ENCODE results near the gene GPANK1.

DNA sequence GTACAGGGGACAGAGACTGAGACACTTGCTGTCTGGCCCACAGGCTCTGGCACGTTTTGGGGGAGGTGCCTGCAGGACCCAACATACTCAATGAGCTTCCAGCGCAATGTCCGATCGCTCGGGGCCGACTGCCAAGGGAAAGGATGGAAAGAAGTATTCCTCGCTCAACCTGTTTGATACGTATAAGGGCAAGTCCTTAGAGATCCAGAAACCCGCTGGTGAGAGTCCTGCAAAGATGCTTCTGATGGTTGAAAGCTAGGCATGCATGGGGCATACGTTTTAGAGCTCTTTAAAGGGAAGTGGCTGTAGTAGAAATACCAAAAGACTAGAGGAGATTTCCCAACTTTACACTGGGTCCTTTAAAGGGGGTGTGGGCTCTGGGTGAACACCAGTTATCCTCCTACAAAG lies 42.1 kb downstream of the GPANK1 start:
- TF ChIP-seq, protein P1, sequence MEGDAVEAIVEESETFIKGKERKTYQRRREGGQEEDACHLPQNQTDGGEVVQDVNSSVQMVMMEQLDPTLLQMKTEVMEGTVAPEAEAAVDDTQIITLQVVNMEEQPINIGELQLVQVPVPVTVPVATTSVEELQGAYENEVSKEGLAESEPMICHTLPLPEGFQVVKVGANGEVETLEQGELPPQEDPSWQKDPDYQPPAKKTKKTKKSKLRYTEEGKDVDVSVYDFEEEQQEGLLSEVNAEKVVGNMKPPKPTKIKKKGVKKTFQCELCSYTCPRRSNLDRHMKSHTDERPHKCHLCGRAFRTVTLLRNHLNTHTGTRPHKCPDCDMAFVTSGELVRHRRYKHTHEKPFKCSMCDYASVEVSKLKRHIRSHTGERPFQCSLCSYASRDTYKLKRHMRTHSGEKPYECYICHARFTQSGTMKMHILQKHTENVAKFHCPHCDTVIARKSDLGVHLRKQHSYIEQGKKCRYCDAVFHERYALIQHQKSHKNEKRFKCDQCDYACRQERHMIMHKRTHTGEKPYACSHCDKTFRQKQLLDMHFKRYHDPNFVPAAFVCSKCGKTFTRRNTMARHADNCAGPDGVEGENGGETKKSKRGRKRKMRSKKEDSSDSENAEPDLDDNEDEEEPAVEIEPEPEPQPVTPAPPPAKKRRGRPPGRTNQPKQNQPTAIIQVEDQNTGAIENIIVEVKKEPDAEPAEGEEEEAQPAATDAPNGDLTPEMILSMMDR (conservative IDR thresholded peaks at IDR 0.05; ENCODE audit: low read depth, low read length) = no peak
- TF ChIP-seq EZH2 (IDR thresholded peaks at IDR 0.05; ENCODE audit: borderline replicate concordance, low read depth, low read length, poor library complexity, severe bottlenecking) = no peak

Data from A673 (cell line).